ENCODE results near the gene WDR72. TPM values are rescaled to one million over a fixed set of nuclear protein-coding genes. Genes with fewer than 3 reads are reported as not detected.

Gene WDR72
- total RNA-seq, 1 donor from 2014 or later: 3.2 TPM

- Histone ChIP-seq H3K27ac (no peak overlapping the region), H3K4me1 (no peaks in the 10 kb centered on the region), H3K9me3 (no peaks in the 10 kb centered on the region), H3K36me3 (no peaks in the 10 kb centered on the region), H3K27me3 (no peaks in the 10 kb centered on the region), H3K4me3 (no peak overlapping the region)
- DNase-seq: no peak
- intact Hi-C loops (cut with DNase I): no loop called here
- no peak for TF ChIP-seq CTCF (IDR thresholded peaks at IDR 0.05)
- no peak for ATAC-seq
These were observed 281.3 kb downstream of the WDR72 start for GRCh38 chr15:53477981-53478766.

GRCh38 chr15:53473886-53474285 is 285.6 kb downstream of the WDR72 start:
- TF ChIP-seq CTCF (IDR thresholded peaks at IDR 0.05): no peak

GRCh38 chr15:53473435-53473834 is 286.0 kb downstream of the WDR72 start:
- no peaks in the 10 kb centered on the region for H3K36me3 ChIP-seq
- no peak for TF ChIP-seq CTCF (IDR thresholded peaks at IDR 0.05)
- ATAC-seq (no peak), DNase-seq (no peak)
- no peaks in the 10 kb centered on the region for H3K27me3 ChIP-seq
- no peaks in the 10 kb centered on the region for H3K9me3 ChIP-seq
- H3K27ac ChIP-seq: no peak overlapping the region
- intact Hi-C loops (cut with DNase I): no loop called here
- H3K4me1 ChIP-seq: no peaks in the 10 kb centered on the region
- H3K4me3 ChIP-seq: no peak overlapping the region

More at GRCh38 chr15:53473886-53474285, 285.6 kb downstream of the WDR72 start:
- no peaks in the 10 kb centered on the region for H3K36me3 ChIP-seq
- ATAC-seq (peak; percentile 19), DNase-seq (no peak)
- intact Hi-C loops (cut with DNase I): no loop called here
- H3K9me3 ChIP-seq: no peaks in the 10 kb centered on the region
- H3K27me3 ChIP-seq: no peaks in the 10 kb centered on the region
- no peak overlapping the region for H3K4me3 ChIP-seq
- H3K4me1 ChIP-seq: no peaks in the 10 kb centered on the region
- no peak overlapping the region for H3K27ac ChIP-seq

- Histone ChIP-seq H3K27me3 (no peaks in the 10 kb centered on the region), H3K4me1 (no peaks in the 10 kb centered on the region), H3K9me3 (no peaks in the 10 kb centered on the region), H3K27ac (no peak overlapping the region), H3K36me3 (no peaks in the 10 kb centered on the region), H3K4me3 (no peak overlapping the region)
- TF ChIP-seq CTCF (IDR thresholded peaks at IDR 0.05): no peak
- no peak for ATAC-seq
- intact Hi-C loops (cut with DNase I): no loop called here
- no peak for DNase-seq
These were observed 286.6 kb downstream of the WDR72 start for GRCh38 chr15:53472883-53473282.

- Histone ChIP-seq H3K4me1 (no peaks in the 10 kb centered on the region), H3K9me3 (no peaks in the 10 kb centered on the region), H3K27ac (no peak overlapping the region), H3K27me3 (no peaks in the 10 kb centered on the region), H3K36me3 (no peaks in the 10 kb centered on the region), H3K4me3 (no peak overlapping the region)
- ATAC-seq: no peak
- intact Hi-C loops (cut with DNase I): no loop called here
- no peak for DNase-seq
- no peak for TF ChIP-seq CTCF (IDR thresholded peaks at IDR 0.05)
These were observed 287.3 kb downstream of the WDR72 start for GRCh38 chr15:53472210-53472609.

All from upper lobe of right lung (tissue), 1 donor.